Nephron progenitor cell (in vitro differentiated cells): ENCODE results near the gene MRPS5.

ENCODE experiments used
- DNase-seq: peaks from one replicate; pipeline ENCODE4 v3.0.0; 2021
- H3K27ac Mint-ChIP-seq: 2 replicates; pipeline ENCODE4 v1.8.0; 2021; ENCODE audit warnings: mild to moderate bottlenecking, moderate library complexity, mixed read lengths
- H3K27me3 Mint-ChIP-seq: 2 replicates; pipeline ENCODE4 v1.8.0; 2021; ENCODE audit warnings: mild to moderate bottlenecking, low read depth, mixed read lengths; ENCODE audit not compliant: poor library complexity
- H3K36me3 Mint-ChIP-seq: 2 replicates; pipeline ENCODE4 v1.8.0; 2021; ENCODE audit warnings: low read depth, mixed read lengths
- H3K4me1 Mint-ChIP-seq: 2 replicates; pipeline ENCODE4 v1.8.0; 2021; ENCODE audit warnings: mixed read lengths
- H3K4me3 Mint-ChIP-seq: 2 replicates; pipeline ENCODE4 v1.8.0; 2021; ENCODE audit warnings: mild to moderate bottlenecking, moderate library complexity, mixed read lengths
- H3K9me3 Mint-ChIP-seq: 2 replicates; pipeline ENCODE4 v1.8.0; 2021; ENCODE audit warnings: mild to moderate bottlenecking, moderate library complexity, mixed read lengths
- TF ChIP-seq, protein P1 (sequence below): fragments of 200-600 bp; sonication (generic); IDR thresholded peaks from 2 replicates; pipeline ENCODE4 v1.5.0; 2021; ENCODE audit warnings: antibody characterized with exemption

Gene MRPS5

DNA sequence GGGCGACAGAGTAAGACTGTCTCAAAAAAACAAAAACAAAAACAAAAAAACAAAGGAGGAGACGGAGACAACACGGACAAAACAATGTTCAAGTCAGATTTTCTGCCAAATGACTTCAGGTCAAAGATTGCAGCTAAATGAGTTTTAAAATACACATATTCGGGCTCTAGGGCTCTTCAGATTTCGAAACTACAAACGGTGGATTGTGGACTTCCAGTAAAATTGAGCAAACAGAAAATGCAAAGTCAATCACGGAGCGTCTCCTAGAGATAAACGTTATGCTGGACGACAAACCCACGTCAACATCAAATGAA lies 558 bp downstream of the MRPS5 start:
- TF ChIP-seq, protein P1, sequence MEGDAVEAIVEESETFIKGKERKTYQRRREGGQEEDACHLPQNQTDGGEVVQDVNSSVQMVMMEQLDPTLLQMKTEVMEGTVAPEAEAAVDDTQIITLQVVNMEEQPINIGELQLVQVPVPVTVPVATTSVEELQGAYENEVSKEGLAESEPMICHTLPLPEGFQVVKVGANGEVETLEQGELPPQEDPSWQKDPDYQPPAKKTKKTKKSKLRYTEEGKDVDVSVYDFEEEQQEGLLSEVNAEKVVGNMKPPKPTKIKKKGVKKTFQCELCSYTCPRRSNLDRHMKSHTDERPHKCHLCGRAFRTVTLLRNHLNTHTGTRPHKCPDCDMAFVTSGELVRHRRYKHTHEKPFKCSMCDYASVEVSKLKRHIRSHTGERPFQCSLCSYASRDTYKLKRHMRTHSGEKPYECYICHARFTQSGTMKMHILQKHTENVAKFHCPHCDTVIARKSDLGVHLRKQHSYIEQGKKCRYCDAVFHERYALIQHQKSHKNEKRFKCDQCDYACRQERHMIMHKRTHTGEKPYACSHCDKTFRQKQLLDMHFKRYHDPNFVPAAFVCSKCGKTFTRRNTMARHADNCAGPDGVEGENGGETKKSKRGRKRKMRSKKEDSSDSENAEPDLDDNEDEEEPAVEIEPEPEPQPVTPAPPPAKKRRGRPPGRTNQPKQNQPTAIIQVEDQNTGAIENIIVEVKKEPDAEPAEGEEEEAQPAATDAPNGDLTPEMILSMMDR: no peak
- peak overlapping the region; percentile 95 for H3K27ac Mint-ChIP-seq
- H3K9me3 Mint-ChIP-seq: peaks cover 4% of the 10 kb centered on the region
- peaks cover 22% of the 10 kb centered on the region for H3K4me1 Mint-ChIP-seq
- H3K36me3 Mint-ChIP-seq: peaks cover 26% of the 10 kb centered on the region
- peaks cover 17% of the 10 kb centered on the region for H3K27me3 Mint-ChIP-seq
- H3K4me3 Mint-ChIP-seq: peak overlapping the region; percentile 98
- no peak for DNase-seq

DNA sequence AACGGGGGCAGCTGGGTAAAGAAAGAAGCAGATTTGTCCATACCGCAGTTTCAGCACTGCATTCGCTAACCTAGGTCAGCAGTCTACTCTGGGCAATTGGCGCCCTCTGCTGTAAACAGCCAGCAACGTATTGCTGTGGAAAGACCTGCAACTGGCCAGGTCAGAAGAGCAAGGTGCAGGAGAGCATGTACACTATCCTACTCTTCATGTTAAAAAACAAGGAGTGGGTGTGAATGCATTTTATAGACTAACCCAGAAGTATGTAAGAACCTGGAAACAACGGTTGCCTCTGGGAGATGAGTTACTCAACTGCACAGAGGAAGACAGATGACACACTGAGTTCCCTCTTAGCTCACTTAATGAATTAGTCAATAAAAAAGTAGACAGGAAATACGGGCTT lies 6.2 kb downstream of the MRPS5 start:
- Mint-ChIP-seq H3K4me3 (no peak overlapping the region), H3K4me1 (peaks cover 5% of the 10 kb centered on the region), H3K9me3 (no peaks in the 10 kb centered on the region), H3K36me3 (peaks cover 57% of the 10 kb centered on the region), H3K27me3 (no peaks in the 10 kb centered on the region), H3K27ac (no peak overlapping the region)
- DNase-seq: peak; percentile 68
- TF ChIP-seq, protein P1: peak; percentile 70

DNA sequence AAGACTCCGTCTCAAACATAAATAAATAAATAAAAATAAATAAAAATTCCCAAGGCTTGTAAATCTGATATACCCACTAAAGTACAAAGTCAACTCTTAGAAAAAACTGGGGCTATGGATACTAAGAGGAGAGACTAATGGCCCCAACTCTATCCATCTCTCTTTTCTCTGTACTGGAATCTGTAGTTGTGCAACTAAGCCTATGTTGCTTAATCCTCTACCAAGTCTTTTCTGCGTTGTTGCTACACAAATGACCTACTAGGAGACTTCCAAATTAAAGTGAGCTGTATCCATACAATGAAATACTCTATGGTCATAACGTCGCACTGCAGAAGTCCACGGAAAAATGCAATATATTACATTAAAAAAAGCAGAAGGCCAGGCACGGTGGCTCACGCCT lies 8.1 kb downstream of the MRPS5 start:
- H3K4me1 Mint-ChIP-seq: no peaks in the 10 kb centered on the region
- H3K27ac Mint-ChIP-seq: no peak overlapping the region
- no peaks in the 10 kb centered on the region for H3K27me3 Mint-ChIP-seq
- TF ChIP-seq, protein P1: no peak
- H3K9me3 Mint-ChIP-seq: no peaks in the 10 kb centered on the region
- H3K4me3 Mint-ChIP-seq: no peak overlapping the region
- DNase-seq: no peak
- peaks cover 61% of the 10 kb centered on the region for H3K36me3 Mint-ChIP-seq

DNA sequence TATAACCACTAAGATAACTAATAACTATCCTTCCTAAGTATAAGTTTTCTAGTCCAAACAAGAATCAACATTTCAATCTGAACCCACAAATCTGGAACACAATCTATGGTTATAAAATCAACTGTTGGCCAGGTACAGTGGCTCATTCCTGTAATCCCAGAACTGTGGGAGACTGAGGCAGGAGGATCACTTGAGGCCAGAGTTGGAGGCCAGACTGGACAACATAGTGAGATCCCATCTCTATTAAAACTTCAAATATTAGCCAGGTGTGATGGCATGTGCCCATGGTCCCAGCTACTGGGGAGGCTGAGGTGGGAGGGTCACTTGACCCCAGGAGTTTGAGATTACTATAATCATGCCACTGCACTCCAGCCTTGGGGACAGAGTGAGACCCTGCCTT lies 11.2 kb downstream of the MRPS5 start:
- H3K27ac Mint-ChIP-seq: no peak overlapping the region
- H3K36me3 Mint-ChIP-seq: peaks cover 64% of the 10 kb centered on the region
- H3K4me3 Mint-ChIP-seq: no peak overlapping the region
- no peaks in the 10 kb centered on the region for H3K4me1 Mint-ChIP-seq
- DNase-seq: no peak
- no peaks in the 10 kb centered on the region for H3K9me3 Mint-ChIP-seq
- no peaks in the 10 kb centered on the region for H3K27me3 Mint-ChIP-seq
- TF ChIP-seq, protein P1: no peak

DNA sequence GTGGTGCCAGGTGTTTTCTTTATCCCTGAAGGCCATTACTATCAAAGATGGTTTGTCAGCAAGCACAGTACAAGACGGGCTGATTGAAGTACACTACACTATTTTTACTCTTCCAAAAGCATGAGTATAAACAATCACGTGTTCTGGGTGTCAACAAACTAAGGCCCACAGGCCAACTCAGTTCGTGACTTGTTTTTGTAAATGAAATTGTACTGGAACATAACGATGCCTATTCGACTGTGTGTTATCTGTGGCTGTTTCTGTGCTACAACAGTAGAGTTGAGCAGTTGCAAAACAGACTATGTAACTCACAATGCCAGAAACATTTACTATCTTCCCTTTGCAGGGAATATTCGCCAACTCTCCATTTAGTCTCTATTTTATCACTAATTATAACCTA lies 12.3 kb downstream of the MRPS5 start:
- H3K4me1 Mint-ChIP-seq: no peaks in the 10 kb centered on the region
- no peak for DNase-seq
- H3K36me3 Mint-ChIP-seq: peaks cover 60% of the 10 kb centered on the region
- TF ChIP-seq, protein P1: no peak
- H3K9me3 Mint-ChIP-seq: no peaks in the 10 kb centered on the region
- H3K27ac Mint-ChIP-seq: no peak overlapping the region
- no peak overlapping the region for H3K4me3 Mint-ChIP-seq
- H3K27me3 Mint-ChIP-seq: no peaks in the 10 kb centered on the region

DNA sequence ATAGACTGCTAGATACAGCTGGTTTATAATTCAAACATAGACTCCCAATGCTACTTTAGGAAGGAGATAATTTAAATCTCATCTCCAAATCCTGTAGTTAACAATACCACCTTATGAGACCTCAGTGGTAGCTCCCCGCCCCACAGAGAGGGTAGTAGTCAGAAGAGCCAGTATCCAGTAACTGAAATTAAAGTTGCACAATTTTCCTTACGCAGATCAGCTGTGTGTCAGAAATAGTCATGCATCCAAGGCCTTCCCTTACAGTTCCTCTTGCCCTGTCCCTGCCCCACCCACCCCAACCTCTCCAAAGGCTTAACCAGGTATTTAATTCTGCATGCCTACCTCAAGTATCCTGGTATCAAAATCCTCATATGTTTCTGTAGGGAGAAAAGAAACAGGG lies 15.5 kb downstream of the MRPS5 start:
- no peaks in the 10 kb centered on the region for H3K9me3 Mint-ChIP-seq
- no peaks in the 10 kb centered on the region for H3K4me1 Mint-ChIP-seq
- H3K27me3 Mint-ChIP-seq: no peaks in the 10 kb centered on the region
- no peak for DNase-seq
- H3K4me3 Mint-ChIP-seq: no peak overlapping the region
- peaks cover 65% of the 10 kb centered on the region for H3K36me3 Mint-ChIP-seq
- no peak overlapping the region for H3K27ac Mint-ChIP-seq
- TF ChIP-seq, protein P1: no peak
